GM21381 (cell line): Measurements from ENCODE around the gene HSPB6.
"Not testable (repeated sequence)": the region's sequence is repeated elsewhere in the genome, so short reads cannot be mapped to it uniquely, and the experiment has no call there.

ENCODE experiments used
- ATAC-seq: cut with Tn5 transposase; IDR thresholded peaks from one replicate; pipeline ENCODE4 v1.9.1; 2021; ENCODE audit warnings: mild to moderate bottlenecking, moderate library complexity; ENCODE audit not compliant: unreplicated experiment

HSPB6 gene

GRCh38 chr19:35786299-35787160 lies 29.7 kb upstream of the HSPB6 start:
- ATAC-seq: no peak

- ATAC-seq: no peak
These were observed 28.5 kb upstream of the HSPB6 start for GRCh38 chr19:35785339-35785627.

GRCh38 chr19:35784503-35785338 lies 27.9 kb upstream of the HSPB6 start:
- ATAC-seq: no peak

DNA sequence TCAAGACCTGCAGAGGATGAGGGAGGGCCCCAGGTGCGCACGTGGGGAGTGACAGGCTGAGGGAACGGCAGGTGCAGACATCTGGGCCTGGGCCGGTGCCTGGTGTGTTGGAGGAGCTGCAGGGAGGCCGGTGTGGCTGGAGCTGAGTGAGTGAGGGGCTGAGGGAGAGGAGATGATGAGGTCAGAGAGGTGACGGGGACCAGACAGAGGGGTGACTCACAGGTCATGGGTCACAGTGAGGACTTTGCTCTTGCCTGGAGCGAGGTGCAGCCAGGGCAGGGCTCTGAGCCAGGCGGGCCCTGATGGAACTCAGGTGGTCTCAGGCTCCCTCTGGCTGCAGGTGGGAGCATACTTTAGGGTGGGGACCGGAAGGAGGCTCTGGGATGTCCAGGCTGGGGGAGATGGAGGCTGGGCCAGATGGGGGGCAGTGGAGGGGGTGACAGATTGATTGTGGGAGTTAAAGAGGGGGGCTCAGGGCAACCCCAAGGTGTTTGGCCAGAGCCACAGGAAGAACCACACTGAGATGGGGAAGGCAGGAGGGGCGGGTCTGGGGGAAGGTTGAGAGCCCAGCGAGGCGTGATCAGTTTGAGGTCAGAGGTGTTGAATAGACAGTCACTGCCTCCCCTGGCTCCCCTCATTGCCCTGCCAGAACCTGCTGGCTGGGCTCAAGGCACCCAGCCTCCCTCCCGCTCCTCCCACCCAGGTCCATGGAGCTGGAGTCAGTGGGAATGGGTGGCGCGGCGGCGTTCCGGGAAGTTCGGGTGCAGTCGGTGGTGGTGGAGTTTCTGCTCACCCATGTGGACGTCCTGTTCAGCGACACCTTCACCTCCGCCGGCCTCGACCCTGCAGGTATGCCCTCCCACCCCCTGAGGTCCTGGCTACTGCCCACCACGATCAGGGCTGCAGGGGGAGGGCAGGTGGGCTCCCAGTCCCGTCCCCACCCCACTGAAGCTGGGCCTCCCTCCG lies 26.9 kb upstream of the HSPB6 start:
- no peak for ATAC-seq

- no peak for ATAC-seq
These were observed 25.8 kb upstream of the HSPB6 start for GRCh38 chr19:35782589-35782988.

GRCh38 chr19:35781650-35782049 lies 24.8 kb upstream of the HSPB6 start:
- ATAC-seq: no peak

GRCh38 chr19:35780717-35781116 lies 23.9 kb upstream of the HSPB6 start:
- ATAC-seq: no peak

DNA sequence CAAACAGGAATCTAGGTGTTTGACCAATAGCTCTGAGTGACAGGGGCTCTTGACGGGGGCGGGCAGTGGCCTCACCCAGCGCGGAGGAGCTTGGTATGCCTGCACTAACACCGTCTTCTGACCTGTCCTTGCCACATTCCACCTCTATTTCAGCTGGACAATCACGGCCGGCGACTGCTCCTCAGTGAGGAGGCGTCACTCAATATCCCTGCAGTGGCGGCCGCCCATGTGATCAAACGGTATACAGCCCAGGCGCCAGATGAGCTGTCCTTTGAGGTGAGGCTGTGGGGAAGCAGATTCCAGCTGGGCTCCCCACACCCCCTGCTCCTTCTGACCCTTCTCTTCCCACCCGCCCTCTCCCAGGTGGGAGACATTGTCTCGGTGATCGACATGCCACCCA lies 23.2 kb upstream of the HSPB6 start:
- no peak for ATAC-seq

DNA sequence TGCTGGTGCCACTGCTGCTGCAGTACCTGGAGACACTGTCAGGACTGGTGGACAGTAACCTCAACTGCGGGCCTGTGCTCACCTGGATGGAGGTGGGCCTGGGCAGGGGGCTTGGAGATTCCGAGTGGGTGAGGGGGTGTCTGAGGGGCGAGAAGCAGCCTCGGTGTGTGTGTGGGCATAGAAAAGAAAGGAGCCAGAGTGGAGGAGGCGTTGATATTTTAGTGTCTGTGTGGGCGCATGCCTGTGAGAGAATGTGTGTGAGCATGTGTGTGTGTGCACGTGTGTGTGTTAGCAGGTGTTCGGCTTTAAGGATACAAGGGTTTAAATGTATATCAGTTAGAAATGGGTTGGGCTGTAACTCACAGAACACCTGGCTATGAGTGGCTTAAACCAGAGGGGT lies 22.2 kb upstream of the HSPB6 start:
- ATAC-seq: no peak

DNA sequence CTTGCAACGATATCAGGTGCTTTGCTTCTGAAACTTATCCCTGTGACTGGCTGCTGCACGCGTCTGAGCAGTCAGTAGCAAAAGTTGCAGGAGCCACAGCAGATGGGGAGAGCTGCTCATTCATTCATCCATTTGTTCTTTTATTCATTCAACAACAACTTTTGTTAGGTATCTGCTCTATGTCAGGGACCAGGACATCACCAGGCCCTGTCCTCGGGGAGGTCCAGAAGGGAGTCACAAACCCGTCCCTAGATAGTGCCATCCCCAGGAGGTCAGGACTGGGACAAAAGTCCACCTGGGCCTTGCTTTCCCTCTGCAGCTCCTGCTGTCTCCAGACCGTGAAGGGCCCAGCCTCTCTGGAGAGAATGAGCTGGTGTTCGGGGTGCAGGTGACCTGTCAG lies 21.1 kb upstream of the HSPB6 start:
- ATAC-seq: no peak

- no peak for ATAC-seq
These were observed 20.4 kb upstream of the HSPB6 start for GRCh38 chr19:35777086-35777841.

DNA sequence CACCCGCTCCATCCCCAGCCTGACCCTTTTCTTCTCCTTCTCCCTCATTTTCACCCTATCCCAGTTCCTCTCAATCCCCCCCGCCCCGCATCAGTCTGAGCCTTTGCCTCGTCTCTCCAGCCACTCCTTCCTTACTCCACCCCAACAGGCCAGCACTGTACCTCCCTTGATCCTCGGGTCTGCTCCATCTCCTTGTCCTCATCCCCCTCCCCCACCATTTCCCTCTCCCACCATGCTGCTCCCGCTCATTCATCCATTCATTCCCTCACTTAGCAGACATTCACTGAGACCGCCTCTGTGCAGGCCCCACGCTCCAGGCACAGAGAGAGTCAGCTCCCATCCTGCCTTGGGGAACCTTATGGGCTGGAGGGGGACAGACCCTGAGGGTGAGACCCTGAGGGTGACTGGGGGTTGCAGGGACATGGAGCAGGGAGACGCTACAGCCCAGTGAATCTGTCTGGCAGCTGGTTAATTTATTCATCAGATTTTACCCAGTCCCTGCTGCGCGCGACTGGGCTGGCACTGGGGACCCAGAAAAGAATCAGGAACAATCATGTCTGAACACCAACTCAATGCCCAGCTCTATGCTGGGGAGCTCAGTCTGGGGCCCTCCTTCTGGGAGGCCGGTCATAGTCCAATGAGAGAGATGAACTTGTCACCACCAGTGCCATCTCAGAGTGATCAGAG lies 19.4 kb upstream of the HSPB6 start:
- no peak for ATAC-seq

GRCh38 chr19:35775298-35776101 lies 18.7 kb upstream of the HSPB6 start, which contains the start of gene ARHGAP33:
TSS of gene ARHGAP33 (plus strand) at chr19:35775564. CDS start at chr19:35775659, 95 bp downstream.
- peak; percentile 88 for ATAC-seq

- ATAC-seq: no peak
These were observed 18.1 kb upstream of the HSPB6 start for GRCh38 chr19:35775046-35775297.

- ATAC-seq: no peak
These were observed 17.6 kb upstream of the HSPB6 start for GRCh38 chr19:35774274-35775045.

DNA sequence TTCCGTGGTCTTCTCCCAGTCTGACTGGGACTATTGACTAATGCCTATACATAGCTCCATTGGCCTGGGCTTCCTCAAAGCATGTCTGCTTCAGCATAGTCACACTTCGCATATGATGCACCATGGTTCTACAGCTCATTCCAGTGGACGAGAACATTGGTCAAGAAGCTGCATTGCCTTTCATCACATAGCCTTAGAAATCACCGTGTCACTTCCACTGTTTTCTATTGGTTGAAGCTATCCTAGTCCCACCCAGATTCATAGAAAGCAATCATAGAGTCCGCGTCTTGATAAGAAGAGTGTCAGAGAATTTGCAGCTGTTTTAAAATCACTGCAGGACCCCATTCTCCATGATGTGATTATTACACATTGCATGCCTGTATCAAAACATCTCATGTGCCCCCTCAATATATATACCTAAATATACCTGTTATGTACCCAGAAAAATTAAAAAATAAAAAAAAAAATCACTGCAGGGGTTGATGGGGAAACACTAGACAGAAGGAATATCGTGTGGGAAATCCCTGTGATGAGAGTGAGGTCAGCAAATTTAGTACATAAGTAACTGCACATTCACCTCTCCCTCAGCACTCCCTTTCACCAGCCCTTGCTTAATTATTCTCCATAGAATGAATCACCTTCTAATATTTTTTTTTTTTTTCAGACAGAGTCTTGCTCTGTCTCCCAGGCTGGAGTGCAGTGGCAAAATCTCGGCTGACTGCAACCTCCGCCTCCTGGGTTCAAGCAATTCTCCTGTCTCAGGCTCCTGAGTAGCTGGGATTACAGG lies 16.4 kb upstream of the HSPB6 start:
- no peak for ATAC-seq

GRCh38 chr19:35772362-35772761 lies 15.5 kb upstream of the HSPB6 start:
- ATAC-seq: not testable (repeated sequence)

DNA sequence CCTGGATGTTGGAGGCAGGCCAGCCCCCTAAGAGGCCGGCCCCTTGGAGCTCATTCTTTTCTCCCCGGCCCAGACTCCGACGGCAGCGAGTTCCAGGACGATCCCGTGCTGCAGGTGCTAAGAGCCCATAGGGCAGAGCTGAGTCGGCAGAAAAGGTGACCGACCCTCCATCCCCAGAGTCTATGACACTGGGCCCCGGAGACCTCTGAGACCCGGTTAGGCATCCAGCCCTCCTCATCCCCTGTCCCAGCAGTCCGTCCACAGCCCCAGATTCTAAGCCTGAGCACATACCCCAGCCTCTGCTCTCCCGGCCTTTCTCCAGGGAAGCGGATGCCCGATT lies 11.2 kb upstream of the HSPB6 start:
- ATAC-seq: no peak
